ENCODE measurements around the gene PDE6D.

DNA sequence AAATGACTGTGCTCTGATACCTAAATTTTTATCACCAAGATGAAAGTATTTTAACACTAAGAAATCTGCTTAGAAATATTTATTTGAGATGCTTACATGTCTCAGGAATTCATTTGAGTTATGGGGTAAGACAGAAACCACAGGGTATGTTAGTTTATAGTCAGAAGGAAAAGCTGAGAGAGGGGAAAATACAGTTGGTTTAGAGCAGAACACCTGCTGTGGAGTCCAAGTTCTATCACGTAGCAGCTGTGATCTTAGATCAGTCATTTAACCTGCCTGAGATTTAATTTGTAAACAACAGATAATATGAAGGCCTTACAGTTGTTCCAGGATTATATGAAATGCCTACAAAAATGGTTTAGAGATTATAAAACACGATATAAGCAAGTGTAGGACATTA is 29.0 kb downstream of the PDE6D start:
- TF ChIP-seq, protein P1, sequence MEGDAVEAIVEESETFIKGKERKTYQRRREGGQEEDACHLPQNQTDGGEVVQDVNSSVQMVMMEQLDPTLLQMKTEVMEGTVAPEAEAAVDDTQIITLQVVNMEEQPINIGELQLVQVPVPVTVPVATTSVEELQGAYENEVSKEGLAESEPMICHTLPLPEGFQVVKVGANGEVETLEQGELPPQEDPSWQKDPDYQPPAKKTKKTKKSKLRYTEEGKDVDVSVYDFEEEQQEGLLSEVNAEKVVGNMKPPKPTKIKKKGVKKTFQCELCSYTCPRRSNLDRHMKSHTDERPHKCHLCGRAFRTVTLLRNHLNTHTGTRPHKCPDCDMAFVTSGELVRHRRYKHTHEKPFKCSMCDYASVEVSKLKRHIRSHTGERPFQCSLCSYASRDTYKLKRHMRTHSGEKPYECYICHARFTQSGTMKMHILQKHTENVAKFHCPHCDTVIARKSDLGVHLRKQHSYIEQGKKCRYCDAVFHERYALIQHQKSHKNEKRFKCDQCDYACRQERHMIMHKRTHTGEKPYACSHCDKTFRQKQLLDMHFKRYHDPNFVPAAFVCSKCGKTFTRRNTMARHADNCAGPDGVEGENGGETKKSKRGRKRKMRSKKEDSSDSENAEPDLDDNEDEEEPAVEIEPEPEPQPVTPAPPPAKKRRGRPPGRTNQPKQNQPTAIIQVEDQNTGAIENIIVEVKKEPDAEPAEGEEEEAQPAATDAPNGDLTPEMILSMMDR (conservative IDR thresholded peaks at IDR 0.05; ENCODE audit: low read length) = no peak
- no peak for TF ChIP-seq EZH2phosphoT487 (IDR thresholded peaks at IDR 0.05; ENCODE audit: borderline replicate concordance)

Data from Loucy (cell line).